ENCODE results near the gene GALNT18. TPM values are rescaled to one million over a fixed set of nuclear protein-coding genes. Genes with fewer than 3 reads are reported as not detected.

Gene GALNT18
- total RNA-seq, 3 donors from 2014 or later, result 14.7 to 25.9 (median 16.4) TPM

DNA sequence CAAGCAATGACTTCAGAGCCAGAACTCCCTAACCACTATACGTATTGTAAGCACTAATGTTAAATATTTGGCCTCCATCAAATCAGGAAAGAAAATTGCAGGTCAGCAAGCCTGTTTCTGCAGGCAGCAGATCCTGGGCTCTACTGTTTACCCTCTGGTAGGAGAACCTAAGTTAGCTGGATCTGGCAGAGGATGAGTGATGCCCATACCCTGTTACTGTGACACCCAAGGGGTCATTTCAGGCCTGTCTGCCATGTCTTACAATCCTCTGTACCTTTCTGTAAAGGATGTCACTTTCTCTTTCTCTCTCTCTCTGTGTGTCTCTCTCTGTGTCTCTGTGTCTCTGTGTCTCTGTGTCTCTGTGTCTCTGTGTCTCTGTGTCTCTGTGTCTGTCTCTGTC lies 375.6 kb downstream of the GALNT18 start:
- Histone ChIP-seq H3K4me1 (peaks cover 5 to 7% of the 10 kb centered on the region in 2 donors), H3K27me3 (no peaks in the 10 kb centered on the region), H3K9me3 (no peaks in the 10 kb centered on the region), H3K4me3 (no peak overlapping the region), H3K27ac (no peak overlapping the region), H3K36me3 (no peaks in the 10 kb centered on the region)
- TF ChIP-seq POLR2AphosphoS5 (IDR thresholded peaks at IDR 0.05) (no peak), POLR2A (IDR thresholded peaks at IDR 0.05) (no peak)
- TF ChIP-seq, protein P1, sequence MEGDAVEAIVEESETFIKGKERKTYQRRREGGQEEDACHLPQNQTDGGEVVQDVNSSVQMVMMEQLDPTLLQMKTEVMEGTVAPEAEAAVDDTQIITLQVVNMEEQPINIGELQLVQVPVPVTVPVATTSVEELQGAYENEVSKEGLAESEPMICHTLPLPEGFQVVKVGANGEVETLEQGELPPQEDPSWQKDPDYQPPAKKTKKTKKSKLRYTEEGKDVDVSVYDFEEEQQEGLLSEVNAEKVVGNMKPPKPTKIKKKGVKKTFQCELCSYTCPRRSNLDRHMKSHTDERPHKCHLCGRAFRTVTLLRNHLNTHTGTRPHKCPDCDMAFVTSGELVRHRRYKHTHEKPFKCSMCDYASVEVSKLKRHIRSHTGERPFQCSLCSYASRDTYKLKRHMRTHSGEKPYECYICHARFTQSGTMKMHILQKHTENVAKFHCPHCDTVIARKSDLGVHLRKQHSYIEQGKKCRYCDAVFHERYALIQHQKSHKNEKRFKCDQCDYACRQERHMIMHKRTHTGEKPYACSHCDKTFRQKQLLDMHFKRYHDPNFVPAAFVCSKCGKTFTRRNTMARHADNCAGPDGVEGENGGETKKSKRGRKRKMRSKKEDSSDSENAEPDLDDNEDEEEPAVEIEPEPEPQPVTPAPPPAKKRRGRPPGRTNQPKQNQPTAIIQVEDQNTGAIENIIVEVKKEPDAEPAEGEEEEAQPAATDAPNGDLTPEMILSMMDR (IDR thresholded peaks at IDR 0.05), result no peak
- intact Hi-C loops (cut with DNase I; ENCODE audit: low total_unique reads), result no loop called here
- no peak for DNase-seq (ENCODE audit: low spot score in 2 of 2)

GRCh38 chr11:11245453-11245852 lies 376.4 kb downstream of the GALNT18 start:
- no peak for TF ChIP-seq POLR2A (IDR thresholded peaks at IDR 0.05)
- TF ChIP-seq, protein P1 (IDR thresholded peaks at IDR 0.05), result no peak
- TF ChIP-seq POLR2AphosphoS5 (IDR thresholded peaks at IDR 0.05), result no peak

GRCh38 chr11:11244470-11245080 lies 377.2 kb downstream of the GALNT18 start:
- no peak overlapping the region for H3K4me3 ChIP-seq
- no peaks in the 10 kb centered on the region for H3K27me3 ChIP-seq
- TF ChIP-seq POLR2A (IDR thresholded peaks at IDR 0.05), result no peak
- TF ChIP-seq, protein P1 (IDR thresholded peaks at IDR 0.05), result no peak
- no peak for TF ChIP-seq POLR2AphosphoS5 (IDR thresholded peaks at IDR 0.05)
- H3K27ac ChIP-seq, result peak overlapping the region; percentile 82 to 91
- no peaks in the 10 kb centered on the region for H3K9me3 ChIP-seq
- DNase-seq (ENCODE audit: low spot score in 2 of 2), result no peak
- no peaks in the 10 kb centered on the region for H3K36me3 ChIP-seq
- H3K4me1 ChIP-seq, result peaks cover 5 to 7% of the 10 kb centered on the region in 2 donors
- intact Hi-C loops (cut with DNase I; ENCODE audit: low total_unique reads), result no loop called here

More at GRCh38 chr11:11245453-11245852, 376.4 kb downstream of the GALNT18 start:
- Histone ChIP-seq H3K4me1 (peaks cover 5 to 7% of the 10 kb centered on the region in 2 donors), H3K27me3 (no peaks in the 10 kb centered on the region), H3K9me3 (no peaks in the 10 kb centered on the region), H3K36me3 (no peaks in the 10 kb centered on the region), H3K27ac (peak overlapping the region in 1 of 2 donors; percentile 82), H3K4me3 (no peak overlapping the region)
- no peak for DNase-seq (ENCODE audit: low spot score in 2 of 2)
- intact Hi-C loops (cut with DNase I; ENCODE audit: low total_unique reads), result no loop called here

GRCh38 chr11:11243590-11244469 lies 378.0 kb downstream of the GALNT18 start:
- H3K36me3 ChIP-seq, result no peaks in the 10 kb centered on the region
- H3K27me3 ChIP-seq, result no peaks in the 10 kb centered on the region
- H3K4me3 ChIP-seq, result peak overlapping the region in 1 of 3 donors; percentile 8
- H3K9me3 ChIP-seq, result no peaks in the 10 kb centered on the region
- no peak for TF ChIP-seq POLR2AphosphoS5 (IDR thresholded peaks at IDR 0.05)
- intact Hi-C loops (cut with DNase I; ENCODE audit: low total_unique reads), result no loop called here
- peaks cover 5 to 7% of the 10 kb centered on the region in 2 donors for H3K4me1 ChIP-seq
- H3K27ac ChIP-seq, result peak overlapping the region; percentile 82 to 91
- peak in 1 of 2 donors; percentile 57 for DNase-seq (ENCODE audit: low spot score in 2 of 2)

GRCh38 chr11:11243209-11243589 lies 378.6 kb downstream of the GALNT18 start:
- H3K4me3 ChIP-seq, result peak overlapping the region in 1 of 3 donors; percentile 8
- TF ChIP-seq, protein P1 (IDR thresholded peaks at IDR 0.05), result no peak
- peak in 1 of 3 donors; percentile 9 for TF ChIP-seq POLR2AphosphoS5 (IDR thresholded peaks at IDR 0.05)
- no peaks in the 10 kb centered on the region for H3K36me3 ChIP-seq
- intact Hi-C loops (cut with DNase I; ENCODE audit: low total_unique reads), result no loop called here
- no peaks in the 10 kb centered on the region for H3K27me3 ChIP-seq
- peak in 1 of 2 donors; percentile 74 for DNase-seq (ENCODE audit: low spot score in 2 of 2)
- H3K4me1 ChIP-seq, result peaks cover 5 to 7% of the 10 kb centered on the region in 2 donors
- H3K27ac ChIP-seq, result peak overlapping the region; percentile 82 to 91
- no peaks in the 10 kb centered on the region for H3K9me3 ChIP-seq

Measured in breast epithelium (tissue), 4 donors.